T-helper 17 cell (primary cell): ENCODE measurements around the gene LASP1NB.
"Not testable (repeated sequence)": the region's sequence is repeated elsewhere in the genome, so short reads cannot be mapped to it uniquely, and the experiment has no call there.

Source experiments
- ATAC-seq: fragments of 150-1000 bp; cut with Tn5 transposase; 2 replicates; pipeline ENCODE4 v1.10.0; 2021; ENCODE audit warnings: mild to moderate bottlenecking, moderate library complexity
- DNase-seq, 3 donors: peaks; one replicate each; pipeline versions ENCODE4 v3.0.0 to v3.0.0-alpha.2; 2020 to 2021
- H3K9me3 ChIP-seq: one replicate; pipeline ENCODE4 v1.7.0; 2013; ENCODE audit warnings: low read length, mild to moderate bottlenecking; ENCODE audit not compliant: control insufficient read depth, poor library complexity, severe bottlenecking
- H3K27ac Mint-ChIP-seq: one replicate; pipeline ENCODE4 v1.8.0; 2022; ENCODE audit warnings: mild to moderate bottlenecking, moderate library complexity, mixed read lengths
- H3K27me3 Mint-ChIP-seq: one replicate; pipeline ENCODE4 v1.8.0; 2022; ENCODE audit warnings: mixed read lengths
- H3K36me3 Mint-ChIP-seq: one replicate; pipeline ENCODE4 v1.8.0; 2022; ENCODE audit warnings: low read depth, mixed read lengths
- H3K4me1 Mint-ChIP-seq: one replicate; pipeline ENCODE4 v1.8.0; 2022; ENCODE audit warnings: mild to moderate bottlenecking, mixed read lengths
- H3K4me3 Mint-ChIP-seq: one replicate; pipeline ENCODE4 v1.8.0; 2022; ENCODE audit warnings: mild to moderate bottlenecking, moderate library complexity, mixed read lengths

LASP1NB gene

GRCh38 chr17:38900978-38901656, 24.3 kb upstream of the LASP1NB start:
- ATAC-seq, result no peak
- H3K9me3 ChIP-seq, result no peaks in the 10 kb centered on the region
- Mint-ChIP-seq H3K27ac (peak overlapping the region; percentile 99), H3K4me3 (peak overlapping the region; percentile 64), H3K4me1 (peaks cover 38% of the 10 kb centered on the region), H3K36me3 (no peaks in the 10 kb centered on the region), H3K27me3 (no peaks in the 10 kb centered on the region)
- DNase-seq, result no peak

GRCh38 chr17:38903404-38903803, 22.0 kb upstream of the LASP1NB start:
- DNase-seq (no peak), ATAC-seq (no peak)
- Mint-ChIP-seq H3K4me1 (peaks cover 27% of the 10 kb centered on the region), H3K27ac (peak overlapping the region; percentile 19), H3K27me3 (no peaks in the 10 kb centered on the region), H3K4me3 (peak overlapping the region; percentile 12), H3K36me3 (no peaks in the 10 kb centered on the region)
- no peaks in the 10 kb centered on the region for H3K9me3 ChIP-seq

- Mint-ChIP-seq H3K36me3 (no peaks in the 10 kb centered on the region), H3K27ac (no peak overlapping the region), H3K4me3 (no peak overlapping the region), H3K27me3 (no peaks in the 10 kb centered on the region), H3K4me1 (peaks cover 14% of the 10 kb centered on the region)
- no peaks in the 10 kb centered on the region for H3K9me3 ChIP-seq
- DNase-seq (no peak), ATAC-seq (no peak)
These were observed 20.5 kb upstream of the LASP1NB start for GRCh38 chr17:38904892-38905291.

GRCh38 chr17:38905375-38905774, 20.0 kb upstream of the LASP1NB start:
- H3K27me3 Mint-ChIP-seq, result no peaks in the 10 kb centered on the region
- DNase-seq (no peak), ATAC-seq (no peak)
- H3K4me3 Mint-ChIP-seq, result no peak overlapping the region
- H3K9me3 ChIP-seq, result no peaks in the 10 kb centered on the region
- no peaks in the 10 kb centered on the region for H3K36me3 Mint-ChIP-seq
- peaks cover 14% of the 10 kb centered on the region for H3K4me1 Mint-ChIP-seq
- H3K27ac Mint-ChIP-seq, result no peak overlapping the region

- Mint-ChIP-seq H3K4me1 (peaks cover 8% of the 10 kb centered on the region), H3K4me3 (no peak overlapping the region), H3K36me3 (no peaks in the 10 kb centered on the region), H3K27me3 (no peaks in the 10 kb centered on the region), H3K27ac (peak overlapping the region; percentile 56)
- DNase-seq, result no peak
- H3K9me3 ChIP-seq, result no peaks in the 10 kb centered on the region
- ATAC-seq, result no peak
These were observed 18.8 kb upstream of the LASP1NB start for GRCh38 chr17:38906460-38907228.

- H3K4me3 Mint-ChIP-seq, result no peak overlapping the region
- DNase-seq, result no peak
- no peaks in the 10 kb centered on the region for H3K9me3 ChIP-seq
- H3K36me3 Mint-ChIP-seq, result no peaks in the 10 kb centered on the region
- no peak for ATAC-seq
- H3K27me3 Mint-ChIP-seq, result no peaks in the 10 kb centered on the region
- H3K4me1 Mint-ChIP-seq, result peaks cover 8% of the 10 kb centered on the region
- H3K27ac Mint-ChIP-seq, result peak overlapping the region; percentile 56
These were observed 17.3 kb upstream of the LASP1NB start for GRCh38 chr17:38907930-38908675.

GRCh38 chr17:38908676-38909181, 16.7 kb upstream of the LASP1NB start:
- DNase-seq, result no peak

GRCh38 chr17:38910325-38910724, 15.1 kb upstream of the LASP1NB start:
- Mint-ChIP-seq H3K36me3 (no peaks in the 10 kb centered on the region), H3K4me1 (peaks cover 14% of the 10 kb centered on the region), H3K27me3 (no peaks in the 10 kb centered on the region), H3K4me3 (no peak overlapping the region), H3K27ac (no peak overlapping the region)
- DNase-seq (no peak), ATAC-seq (no peak)
- no peaks in the 10 kb centered on the region for H3K9me3 ChIP-seq

More at GRCh38 chr17:38908676-38909181, 16.7 kb upstream of the LASP1NB start:
- H3K9me3 ChIP-seq, result no peaks in the 10 kb centered on the region
- peak overlapping the region; percentile 56 for H3K27ac Mint-ChIP-seq
- H3K27me3 Mint-ChIP-seq, result no peaks in the 10 kb centered on the region
- no peaks in the 10 kb centered on the region for H3K36me3 Mint-ChIP-seq
- H3K4me3 Mint-ChIP-seq, result no peak overlapping the region
- ATAC-seq, result no peak
- H3K4me1 Mint-ChIP-seq, result peaks cover 8% of the 10 kb centered on the region

- DNase-seq (no peak), ATAC-seq (no peak)
- Mint-ChIP-seq H3K27me3 (no peaks in the 10 kb centered on the region), H3K36me3 (no peaks in the 10 kb centered on the region), H3K27ac (peak overlapping the region; percentile 41), H3K4me3 (no peak overlapping the region), H3K4me1 (peaks cover 15% of the 10 kb centered on the region)
- no peaks in the 10 kb centered on the region for H3K9me3 ChIP-seq
These were observed 14.2 kb upstream of the LASP1NB start for GRCh38 chr17:38911081-38911730.

- not testable (repeated sequence) for H3K27me3 Mint-ChIP-seq, H3K9me3 ChIP-seq, DNase-seq, ATAC-seq, H3K36me3 Mint-ChIP-seq, H3K4me3 Mint-ChIP-seq
- Mint-ChIP-seq H3K27ac (peak overlapping the region; percentile 41), H3K4me1 (peaks cover 15% of the 10 kb centered on the region)
These were observed 13.7 kb upstream of the LASP1NB start for GRCh38 chr17:38911731-38912081.

- DNase-seq (no peak), ATAC-seq (no peak)
- peaks cover 17% of the 10 kb centered on the region for H3K4me1 Mint-ChIP-seq
- H3K36me3 Mint-ChIP-seq, result peaks cover 7% of the 10 kb centered on the region
- H3K4me3 Mint-ChIP-seq, result no peak overlapping the region
- H3K27ac Mint-ChIP-seq, result peak overlapping the region; percentile 41
- H3K27me3 Mint-ChIP-seq, result no peaks in the 10 kb centered on the region
- no peaks in the 10 kb centered on the region for H3K9me3 ChIP-seq
These were observed 13.1 kb upstream of the LASP1NB start for GRCh38 chr17:38912221-38912813.

- H3K27ac Mint-ChIP-seq, result peak overlapping the region; percentile 72
- ATAC-seq (no peak), DNase-seq (no peak)
- H3K27me3 Mint-ChIP-seq, result no peaks in the 10 kb centered on the region
- no peak overlapping the region for H3K4me3 Mint-ChIP-seq
- no peaks in the 10 kb centered on the region for H3K9me3 ChIP-seq
- H3K36me3 Mint-ChIP-seq, result peaks cover 10% of the 10 kb centered on the region
- H3K4me1 Mint-ChIP-seq, result peaks cover 21% of the 10 kb centered on the region
These were observed 10.4 kb upstream of the LASP1NB start for GRCh38 chr17:38914741-38915638.
